ENCODE results near the gene CACNA2D3.

DNA sequence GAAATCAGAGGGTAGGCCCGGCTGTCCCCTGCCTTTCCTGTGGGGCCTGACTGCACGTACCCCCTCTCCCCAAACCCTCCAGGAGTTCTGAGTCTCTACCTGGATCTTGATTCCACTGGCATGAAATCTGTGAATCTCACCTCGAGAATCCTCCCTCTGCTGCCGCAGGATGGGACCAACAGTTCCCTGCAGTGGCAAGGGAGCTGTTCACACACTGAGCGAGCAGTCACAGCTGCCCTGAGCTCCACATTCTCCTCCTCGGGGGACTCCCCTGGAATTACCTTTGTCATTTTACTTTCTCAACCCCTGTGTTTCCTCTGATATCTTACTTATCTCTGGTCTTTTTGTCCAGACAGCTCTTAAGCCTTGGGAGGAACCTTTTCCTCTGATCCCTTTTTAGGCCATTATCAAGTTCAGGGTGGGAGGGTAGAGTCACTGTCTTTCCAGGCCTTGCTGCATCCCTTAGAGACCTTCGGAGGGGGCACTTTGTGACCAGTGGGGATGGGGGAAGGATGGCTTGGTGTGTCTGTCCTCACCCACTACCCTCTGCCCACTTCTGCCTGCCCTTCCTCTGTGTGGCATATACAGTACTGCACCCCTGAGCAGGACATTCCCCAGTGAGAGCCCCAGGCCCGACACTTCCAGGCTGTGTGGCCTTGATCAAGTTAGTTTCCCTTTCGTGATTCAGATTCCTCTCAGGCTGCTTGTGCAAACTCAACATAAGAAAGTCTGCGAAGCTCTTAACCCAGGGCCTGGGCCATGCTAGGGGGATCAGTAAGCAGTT lies 42.0 kb downstream of the CACNA2D3 start:
- TF ChIP-seq, protein P1, sequence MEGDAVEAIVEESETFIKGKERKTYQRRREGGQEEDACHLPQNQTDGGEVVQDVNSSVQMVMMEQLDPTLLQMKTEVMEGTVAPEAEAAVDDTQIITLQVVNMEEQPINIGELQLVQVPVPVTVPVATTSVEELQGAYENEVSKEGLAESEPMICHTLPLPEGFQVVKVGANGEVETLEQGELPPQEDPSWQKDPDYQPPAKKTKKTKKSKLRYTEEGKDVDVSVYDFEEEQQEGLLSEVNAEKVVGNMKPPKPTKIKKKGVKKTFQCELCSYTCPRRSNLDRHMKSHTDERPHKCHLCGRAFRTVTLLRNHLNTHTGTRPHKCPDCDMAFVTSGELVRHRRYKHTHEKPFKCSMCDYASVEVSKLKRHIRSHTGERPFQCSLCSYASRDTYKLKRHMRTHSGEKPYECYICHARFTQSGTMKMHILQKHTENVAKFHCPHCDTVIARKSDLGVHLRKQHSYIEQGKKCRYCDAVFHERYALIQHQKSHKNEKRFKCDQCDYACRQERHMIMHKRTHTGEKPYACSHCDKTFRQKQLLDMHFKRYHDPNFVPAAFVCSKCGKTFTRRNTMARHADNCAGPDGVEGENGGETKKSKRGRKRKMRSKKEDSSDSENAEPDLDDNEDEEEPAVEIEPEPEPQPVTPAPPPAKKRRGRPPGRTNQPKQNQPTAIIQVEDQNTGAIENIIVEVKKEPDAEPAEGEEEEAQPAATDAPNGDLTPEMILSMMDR (conservative IDR thresholded peaks at IDR 0.05; ENCODE audit: low read length): no peak
- TF ChIP-seq EZH2phosphoT487 (IDR thresholded peaks at IDR 0.05; ENCODE audit: borderline replicate concordance, low read depth, low read length): no peak
